Left renal pelvis (tissue), 4 donors: ENCODE data around the gene RASGEF1C. TPM values are rescaled to one million over a fixed set of nuclear protein-coding genes. Genes with fewer than 3 reads are reported as not detected.
"Not testable (repeated sequence)": the region's sequence is repeated elsewhere in the genome, so short reads cannot be mapped to it uniquely, and the experiment has no call there.

Source experiments
- DNase-seq, 4 donors: peaks; one replicate each; pipeline ENCODE4 v3.0.0-alpha.2; 2013; ENCODE audit warnings: low read depth in 4 of 4, low spot score in 3 of 4
- polyA plus RNA-seq, 4 donors: library from polyadenylated mRNA; unstranded; fragments of 120-200 nt; gene quantifications; one replicate each; pipeline ENCODE4 v1.2.1, GENCODE V29; 2013; ENCODE audit not compliant: insufficient read length in 4 of 4

The RASGEF1C gene
- polyA plus RNA-seq, 4 donors = 0.56 to 1.3 (median 0.64) TPM

GRCh38 chr5:180212363-180213255, 3.6 kb upstream of the RASGEF1C start:
- DNase-seq = no peak

DNA sequence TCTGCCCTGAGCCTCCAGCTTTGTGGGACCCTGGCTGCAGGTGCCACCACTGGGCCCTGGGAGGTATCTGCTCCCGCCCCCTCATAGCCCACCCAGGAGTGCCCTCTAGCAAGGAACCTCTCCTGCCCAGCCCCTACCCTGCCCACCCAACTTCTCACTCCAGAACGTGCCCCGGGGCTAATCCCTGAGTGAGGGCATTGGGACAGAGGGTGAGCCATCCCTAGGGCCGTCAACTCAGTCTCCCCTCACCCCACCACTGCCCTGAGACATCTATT, 2.7 kb upstream of the RASGEF1C start:
- DNase-seq = no peak

DNA sequence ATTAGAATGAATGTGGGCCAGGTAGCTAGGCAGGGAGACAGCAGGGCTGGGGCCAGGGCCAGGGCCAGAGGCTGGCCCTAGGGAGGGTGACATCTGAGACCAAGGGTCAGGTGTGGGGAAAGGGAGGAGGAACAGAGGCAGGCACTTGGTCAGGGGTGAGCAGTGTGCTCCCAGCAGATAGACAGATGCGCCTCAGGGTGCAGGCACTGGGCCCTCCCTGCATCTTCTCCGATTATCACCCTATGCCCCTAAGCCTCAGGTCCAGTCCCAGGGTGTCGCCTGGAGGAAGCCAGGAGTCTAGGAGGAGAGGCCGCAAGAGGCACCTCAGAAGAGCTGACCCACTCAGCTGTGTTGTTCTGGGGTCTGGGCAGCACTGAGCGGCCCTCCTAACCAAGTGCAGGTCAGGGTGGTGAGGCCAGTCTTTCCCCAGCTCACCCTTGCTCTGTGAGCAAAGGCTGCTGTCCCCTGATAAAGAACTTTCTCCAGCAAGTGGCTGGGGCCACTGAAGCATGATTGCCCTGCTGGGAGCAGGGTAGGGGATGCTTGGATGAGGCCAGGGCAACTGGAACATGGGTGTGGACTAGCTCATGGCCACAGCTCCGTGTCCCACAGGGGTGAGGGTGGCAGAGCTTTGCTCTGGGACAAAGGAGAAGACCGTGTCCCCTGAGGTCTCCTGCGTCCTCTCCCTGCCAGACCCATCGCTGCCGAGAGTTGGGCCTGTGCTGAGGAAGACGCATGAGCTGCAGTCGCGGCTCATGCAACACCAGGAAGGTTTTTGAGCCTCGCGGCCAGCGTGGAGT, 2.1 kb upstream of the RASGEF1C start:
- no peak for DNase-seq

DNA sequence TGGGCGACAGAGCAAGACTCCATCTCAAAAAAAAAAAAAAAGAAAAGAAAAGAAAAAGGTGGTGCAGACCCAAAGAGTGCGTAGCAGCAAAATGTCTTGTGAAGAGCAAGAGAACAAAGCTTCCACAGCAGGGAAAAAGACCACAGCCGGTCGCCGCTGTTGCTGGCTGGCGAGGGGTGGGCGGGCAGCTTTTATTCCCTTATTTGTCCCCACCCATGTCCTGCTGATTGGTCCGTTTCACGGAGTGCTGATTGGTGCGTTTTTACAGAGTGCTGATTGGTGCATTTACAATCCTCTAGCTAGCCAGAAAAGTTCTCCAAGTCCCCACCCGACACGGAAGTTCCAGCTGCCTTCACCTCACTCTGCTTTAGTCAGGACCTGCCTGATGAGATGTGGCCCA, 1.1 kb upstream of the RASGEF1C start:
- not testable (repeated sequence) for DNase-seq

- no peak for DNase-seq
Measured at GRCh38 chr5:180208435-180209081, 453 bp downstream of the RASGEF1C start.

GRCh38 chr5:180208038-180208434, 975 bp downstream of the RASGEF1C start:
- DNase-seq = no peak

DNA sequence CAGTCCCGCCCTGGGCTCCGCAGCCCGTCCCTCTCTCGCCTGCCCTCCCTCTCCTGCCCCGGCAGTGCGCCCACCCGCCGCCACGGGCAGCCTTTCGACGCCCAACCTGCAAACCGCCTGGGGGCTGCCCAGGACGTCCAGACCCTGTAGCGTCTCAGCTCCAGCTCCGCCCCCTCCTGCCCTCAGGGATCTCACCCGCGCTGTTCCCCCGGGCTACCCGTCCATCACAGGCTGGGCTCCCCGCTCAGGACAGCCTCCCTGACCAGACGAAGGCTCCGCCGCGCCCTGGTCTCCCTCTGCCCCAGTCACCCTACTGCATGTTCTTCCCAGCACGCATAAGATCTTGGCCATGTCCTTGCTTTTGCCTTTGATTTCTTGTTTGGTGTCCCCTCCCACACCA, 1.4 kb downstream of the RASGEF1C start:
- DNase-seq = no peak

- no peak for DNase-seq
Measured at GRCh38 chr5:180206993-180207392, 2.0 kb downstream of the RASGEF1C start.

DNA sequence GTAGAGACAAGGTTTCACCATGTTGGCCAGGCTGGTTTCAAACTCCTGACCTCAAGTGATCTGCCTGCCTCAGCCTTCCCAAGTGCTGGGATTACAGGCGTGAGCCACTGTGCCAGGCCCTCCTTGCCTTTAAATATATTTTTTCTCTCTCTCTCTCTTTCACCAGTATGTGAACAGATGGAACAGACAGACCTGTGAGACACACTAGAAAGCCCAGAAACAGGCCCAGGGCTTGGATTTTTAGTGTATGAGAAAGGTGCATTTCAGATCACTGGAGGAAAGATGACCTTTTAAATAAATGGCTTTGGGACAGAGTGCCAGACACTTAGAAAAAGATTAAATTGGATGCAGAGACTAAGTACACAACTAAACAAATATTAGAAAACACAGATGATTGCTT, 3.1 kb downstream of the RASGEF1C start:
- DNase-seq = no peak

DNA sequence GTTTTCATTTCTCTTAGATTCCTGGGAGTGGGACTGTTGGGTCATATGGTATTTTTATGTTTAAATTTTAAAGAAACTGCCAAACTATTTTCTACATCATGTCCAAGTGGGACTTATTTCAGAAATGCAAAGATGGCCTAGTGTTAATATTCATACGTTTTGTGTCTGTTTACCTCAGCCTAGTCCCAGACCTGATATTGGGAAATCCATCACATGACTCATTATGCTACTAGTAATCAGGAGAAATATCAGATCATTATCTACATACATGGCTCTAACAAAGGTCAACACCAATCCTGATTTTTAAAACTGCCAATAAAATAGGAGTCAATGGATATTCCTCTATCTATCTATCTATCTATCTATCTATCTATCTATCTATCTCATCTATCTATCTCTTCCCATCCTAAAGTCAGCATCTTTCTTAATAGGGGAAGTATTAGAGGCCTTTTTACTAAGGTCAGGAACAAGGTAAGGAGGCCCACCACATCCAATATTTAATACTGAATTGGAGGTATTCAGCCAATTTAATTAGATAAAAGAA, 4.7 kb downstream of the RASGEF1C start:
- DNase-seq = no peak

GRCh38 chr5:180202939-180203573, 6.0 kb downstream of the RASGEF1C start:
- no peak for DNase-seq

DNA sequence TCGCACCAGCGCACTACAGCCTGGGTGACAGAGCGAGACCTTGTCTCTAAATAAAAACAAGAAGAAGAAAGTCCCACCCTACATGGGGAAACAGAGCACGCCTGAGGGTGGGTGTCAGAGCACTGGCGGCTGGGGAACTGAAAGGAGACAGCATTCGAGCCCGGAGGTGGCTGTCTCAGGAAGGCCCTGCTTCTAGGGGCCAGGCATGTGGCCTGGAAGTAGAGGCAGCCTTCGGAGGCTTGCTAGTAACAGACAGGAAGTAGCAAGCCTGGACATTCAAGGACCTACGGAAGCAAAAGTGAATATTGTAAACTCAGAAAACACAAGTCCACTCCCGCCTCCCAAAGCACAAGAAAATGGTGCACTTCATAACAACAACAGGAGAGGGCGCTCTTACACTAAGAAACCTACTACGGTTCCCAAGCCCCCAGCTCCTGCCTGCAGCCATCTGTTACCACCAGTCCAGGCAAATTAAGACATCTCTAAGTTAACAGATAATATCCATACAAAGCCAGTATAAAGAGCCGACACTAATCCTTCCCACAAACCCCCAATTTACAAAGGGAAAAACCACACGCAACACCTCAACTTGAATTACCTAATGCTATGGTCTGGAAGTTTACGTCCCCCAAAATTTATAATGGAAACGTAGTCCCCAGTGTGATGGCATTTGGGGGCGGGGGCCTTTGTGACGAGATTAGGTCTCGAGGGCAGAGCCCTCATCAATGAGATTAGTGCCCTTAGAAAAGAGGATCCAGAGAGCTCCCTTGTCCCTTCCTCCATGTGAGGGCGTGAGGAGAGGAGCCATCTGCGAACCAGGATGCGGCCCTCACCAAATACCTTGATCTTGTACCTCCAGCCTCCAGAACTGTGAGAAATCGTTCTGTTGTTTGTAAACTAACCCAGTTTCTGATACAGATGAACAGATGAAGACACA, 7.7 kb downstream of the RASGEF1C start:
- DNase-seq = no peak

DNA sequence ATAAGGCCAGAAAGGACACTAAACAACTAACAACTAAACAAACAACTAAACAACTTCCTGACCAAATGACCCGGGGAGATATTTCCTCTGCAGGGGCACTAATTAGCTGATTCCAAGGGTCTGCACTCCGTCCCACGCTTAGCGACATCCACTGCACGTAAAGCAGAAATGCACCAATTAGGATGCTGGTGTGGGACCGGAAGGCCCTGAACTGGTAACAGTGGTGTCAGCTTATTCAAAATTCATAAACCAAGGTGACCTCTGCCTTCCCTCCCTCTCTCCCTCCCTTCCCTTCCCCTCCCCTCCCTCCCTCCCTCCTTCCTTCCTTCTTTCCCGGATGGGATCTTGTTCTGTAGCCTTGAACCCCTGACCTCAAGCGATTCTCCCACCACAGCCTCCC, 9.6 kb downstream of the RASGEF1C start:
- no peak for DNase-seq

- DNase-seq = no peak
Measured at GRCh38 chr5:180198208-180198607, 10.8 kb downstream of the RASGEF1C start.

DNA sequence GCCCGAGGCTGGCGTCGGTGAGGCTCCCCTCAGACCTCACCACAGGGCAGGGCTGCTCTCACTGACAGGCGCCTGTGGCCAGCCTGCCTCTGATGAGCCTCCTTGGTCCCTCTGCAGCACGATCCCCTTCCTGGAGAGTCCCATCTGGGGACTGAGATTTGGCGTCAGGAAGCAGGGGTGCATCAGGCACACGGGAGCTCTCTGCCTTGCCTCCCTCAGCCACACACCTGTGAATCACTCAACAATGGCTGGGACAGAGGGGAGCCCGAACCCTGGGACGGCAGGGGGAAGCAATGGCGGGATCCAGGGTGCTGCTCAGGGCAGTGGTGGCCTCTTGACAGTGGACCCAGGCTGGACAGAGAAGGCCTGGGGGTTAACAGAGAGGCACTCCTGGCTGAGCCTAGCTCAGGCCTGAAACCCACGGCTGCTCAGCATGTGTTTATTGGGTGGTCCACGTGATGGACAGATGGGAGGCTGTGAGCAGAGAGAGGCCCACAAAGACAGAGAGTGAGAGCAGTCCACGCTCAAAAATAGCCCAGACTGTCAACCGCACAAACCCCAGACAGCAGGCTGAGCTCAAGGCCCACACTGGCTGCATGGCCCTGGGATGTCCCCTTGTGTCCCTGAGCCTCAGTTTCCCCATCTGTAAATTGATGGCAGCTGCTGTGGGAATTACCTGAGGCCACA, 11.9 kb downstream of the RASGEF1C start:
- DNase-seq = no peak

GRCh38 chr5:180194410-180195345, 14.3 kb downstream of the RASGEF1C start:
- no peak for DNase-seq

DNA sequence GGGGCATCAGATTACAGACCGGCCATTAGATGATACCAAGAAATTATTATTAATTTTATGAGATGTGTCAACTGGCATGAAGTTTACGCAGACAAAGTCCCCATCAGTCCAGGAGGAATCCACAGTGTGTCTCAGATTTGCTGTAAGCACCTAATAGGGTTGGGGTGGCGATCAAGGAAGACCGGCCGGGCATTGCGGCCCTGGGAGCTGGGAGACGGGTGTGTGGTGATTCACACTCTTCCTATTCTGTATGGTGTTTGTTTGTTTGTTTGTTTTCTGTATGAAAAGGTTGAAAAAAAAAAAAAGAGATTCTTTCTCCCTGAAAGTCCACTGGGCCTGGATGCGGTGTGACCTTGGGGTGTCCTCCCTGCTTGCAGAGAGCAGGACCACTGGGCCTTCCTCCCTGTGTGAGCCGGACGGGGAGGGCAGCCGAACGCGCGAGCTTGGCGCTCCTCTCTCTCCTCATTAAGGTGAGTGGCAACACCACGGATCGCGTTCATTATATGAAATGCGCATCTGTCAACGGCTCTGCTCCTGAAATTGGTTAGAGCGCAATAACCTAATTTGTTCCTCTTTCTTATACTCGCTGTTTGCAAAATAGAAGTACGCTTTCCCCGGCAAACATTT, 15.1 kb downstream of the RASGEF1C start:
- no peak for DNase-seq

DNA sequence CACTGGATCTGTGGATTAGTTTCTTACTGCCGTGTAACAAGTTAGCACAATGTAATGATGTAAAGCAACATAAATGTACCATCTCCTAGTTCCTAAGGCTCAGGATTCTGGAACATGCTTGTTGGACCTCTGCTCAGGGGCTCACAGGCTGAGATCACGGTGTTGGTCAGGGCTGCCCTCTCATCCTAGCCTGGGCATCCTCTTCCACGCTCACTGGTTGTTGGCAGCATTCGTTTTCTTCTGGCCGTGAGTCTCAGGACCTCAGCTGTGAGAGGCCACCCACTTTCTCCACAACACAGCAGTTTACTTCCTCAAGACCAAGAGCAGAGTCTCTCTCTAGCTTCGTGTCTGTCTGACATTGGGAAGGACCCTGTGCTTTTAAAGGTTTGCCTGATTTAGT, 17.3 kb downstream of the RASGEF1C start:
- DNase-seq = no peak
